CD4-positive, alpha-beta T cell treated with Interleukin-17A for 1 hour (primary cell): ENCODE data around the gene PRR29.
"Not testable (repeated sequence)": the region's sequence is repeated elsewhere in the genome, so short reads cannot be mapped to it uniquely, and the experiment has no call there.

Source experiments
- DNase-seq: peaks from one replicate; pipeline ENCODE4 v3.0.0-alpha.2; 2020

PRR29 gene

DNA sequence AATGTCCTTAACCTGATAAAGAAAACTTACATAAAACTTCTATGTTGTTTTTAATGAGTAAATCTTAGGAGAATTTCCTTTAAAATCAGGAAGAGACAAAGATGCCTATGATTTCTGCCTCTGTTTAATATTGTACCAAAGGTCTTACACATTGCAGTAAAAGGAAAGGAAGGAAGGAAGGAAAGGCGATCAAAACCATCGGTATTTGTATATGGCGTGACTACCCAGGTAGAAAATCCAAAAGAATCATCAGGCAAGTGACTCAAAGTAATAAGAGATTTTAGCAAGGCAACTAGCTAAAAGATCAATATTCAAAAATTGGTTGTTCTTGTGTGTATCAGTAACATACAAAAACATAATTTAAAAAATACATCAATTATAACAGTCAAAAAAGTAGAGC, 18.8 kb downstream of the PRR29 start:
- no peak for DNase-seq

GRCh38 chr17:64017381-64017980, 19.3 kb downstream of the PRR29 start:
- DNase-seq, result peak; percentile 54

DNA sequence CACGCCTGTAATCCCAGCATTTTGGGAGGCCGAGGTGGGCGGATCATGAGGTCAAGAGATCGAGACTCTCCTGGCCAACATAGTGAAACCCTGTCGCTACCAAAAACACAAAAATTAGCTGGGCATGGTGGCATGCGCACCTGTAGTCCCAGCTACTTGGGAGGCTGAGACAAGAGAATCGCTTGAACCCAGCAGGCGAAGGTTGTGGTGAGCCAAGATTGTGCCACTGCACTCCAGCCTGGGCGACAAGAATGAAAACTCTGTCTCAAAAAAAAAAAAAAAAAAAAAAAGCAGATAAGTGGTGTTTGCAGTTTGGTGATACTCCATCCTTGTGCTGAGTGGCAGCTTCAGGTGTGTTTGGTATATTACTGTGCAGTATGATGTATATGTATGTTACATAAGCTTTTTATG, 21.4 kb downstream of the PRR29 start:
- DNase-seq, result not testable (repeated sequence)

GRCh38 chr17:64020056-64020766, 22.1 kb downstream of the PRR29 start, which contains the start of gene ICAM2:
TSS of gene ICAM2 (minus strand) at chr17:64020633. CDS start at chr17:64006691, 13,942 bp downstream.
- peak; percentile 97 for DNase-seq

DNA sequence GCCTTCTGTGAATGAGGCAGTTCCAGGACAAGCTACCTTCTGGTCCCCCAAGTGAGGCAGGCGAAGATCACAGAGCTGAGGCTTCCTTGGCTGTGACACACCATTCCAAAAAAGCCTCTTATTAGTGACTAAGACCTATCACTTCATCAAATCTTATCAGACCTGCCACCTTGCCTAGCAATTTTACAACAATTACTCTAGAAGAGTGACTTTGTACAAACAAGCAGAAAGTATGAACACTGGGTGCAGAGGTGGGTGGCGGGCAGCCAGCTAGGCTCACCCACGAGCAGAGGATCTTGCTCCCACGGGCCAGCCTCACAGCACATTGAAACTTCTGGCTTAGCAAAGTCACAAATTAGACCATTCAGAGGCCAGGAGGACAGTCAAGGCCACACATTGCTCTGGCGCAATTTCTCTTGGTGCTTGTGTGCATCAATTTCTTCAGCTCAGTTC, 24.5 kb downstream of the PRR29 start:
- peak; percentile 32 for DNase-seq

GRCh38 chr17:64024215-64024654, 26.1 kb downstream of the PRR29 start:
- DNase-seq, result peak; percentile 33

- DNase-seq, result peak; percentile 77
These were observed 26.9 kb downstream of the PRR29 start for GRCh38 chr17:64024781-64025731.

- peak; percentile 96 for DNase-seq
These were observed 27.7 kb downstream of the PRR29 start for GRCh38 chr17:64025732-64026294.

- peak; percentile 84 for DNase-seq
These were observed 30.8 kb downstream of the PRR29 start for GRCh38 chr17:64028874-64029464.

GRCh38 chr17:64032081-64032480, 33.9 kb downstream of the PRR29 start:
- no peak for DNase-seq

DNA sequence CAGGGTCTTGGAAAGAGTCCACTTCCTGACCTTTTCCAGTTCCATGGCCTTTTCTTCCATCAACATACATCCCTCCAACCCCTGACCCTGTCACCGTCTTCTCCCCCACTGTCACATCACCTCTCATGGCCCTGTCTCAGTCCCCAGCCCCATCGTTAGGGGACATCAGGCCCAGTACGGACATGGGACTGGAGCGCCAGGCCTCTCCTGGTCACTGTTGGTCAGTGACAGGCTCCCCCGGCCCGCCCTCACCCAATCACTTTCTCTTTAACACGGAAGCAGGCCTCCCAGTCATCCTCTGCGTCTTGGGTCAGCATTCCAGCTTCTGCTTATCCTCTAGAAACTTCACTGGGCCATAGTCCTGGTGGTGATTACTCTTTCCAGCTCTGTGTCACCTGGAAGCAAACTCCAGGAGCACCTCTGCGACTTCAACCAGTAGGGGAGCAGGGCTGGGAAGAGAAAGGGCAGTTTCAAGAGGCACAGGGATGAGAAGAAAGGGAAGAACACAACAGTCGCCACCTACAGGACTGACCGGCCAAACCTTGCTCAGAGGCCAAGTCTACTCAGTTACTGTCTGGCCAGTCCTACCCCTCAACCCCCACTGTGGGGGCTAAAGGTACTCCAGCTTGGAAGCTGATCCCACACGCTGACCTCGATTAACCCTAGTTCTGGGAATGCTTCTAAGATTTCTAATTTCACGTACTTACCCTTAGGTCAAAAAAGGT, 38.2 kb downstream of the PRR29 start:
- DNase-seq, result no peak

GRCh38 chr17:64037180-64037579, 39.0 kb downstream of the PRR29 start:
- DNase-seq, result no peak

DNA sequence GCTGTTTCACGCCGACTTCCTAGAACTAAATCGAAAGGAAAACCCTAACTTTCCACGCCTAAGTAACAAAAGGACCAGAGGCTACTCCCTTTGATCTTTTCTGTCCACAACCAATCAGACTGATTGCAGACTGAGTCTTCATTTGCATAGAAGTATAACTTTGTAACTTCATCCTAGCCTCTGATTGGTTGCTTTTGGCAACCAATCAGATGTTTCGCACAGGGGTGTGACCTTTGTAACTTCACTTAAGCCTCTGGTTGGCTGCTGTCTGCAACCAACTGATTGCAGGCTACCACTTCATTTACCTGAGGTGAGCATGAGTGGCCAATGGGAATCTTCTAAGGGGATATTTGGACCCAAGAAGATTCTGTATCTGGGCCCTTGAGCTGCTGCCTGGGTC, 39.7 kb downstream of the PRR29 start:
- DNase-seq, result no peak

DNA sequence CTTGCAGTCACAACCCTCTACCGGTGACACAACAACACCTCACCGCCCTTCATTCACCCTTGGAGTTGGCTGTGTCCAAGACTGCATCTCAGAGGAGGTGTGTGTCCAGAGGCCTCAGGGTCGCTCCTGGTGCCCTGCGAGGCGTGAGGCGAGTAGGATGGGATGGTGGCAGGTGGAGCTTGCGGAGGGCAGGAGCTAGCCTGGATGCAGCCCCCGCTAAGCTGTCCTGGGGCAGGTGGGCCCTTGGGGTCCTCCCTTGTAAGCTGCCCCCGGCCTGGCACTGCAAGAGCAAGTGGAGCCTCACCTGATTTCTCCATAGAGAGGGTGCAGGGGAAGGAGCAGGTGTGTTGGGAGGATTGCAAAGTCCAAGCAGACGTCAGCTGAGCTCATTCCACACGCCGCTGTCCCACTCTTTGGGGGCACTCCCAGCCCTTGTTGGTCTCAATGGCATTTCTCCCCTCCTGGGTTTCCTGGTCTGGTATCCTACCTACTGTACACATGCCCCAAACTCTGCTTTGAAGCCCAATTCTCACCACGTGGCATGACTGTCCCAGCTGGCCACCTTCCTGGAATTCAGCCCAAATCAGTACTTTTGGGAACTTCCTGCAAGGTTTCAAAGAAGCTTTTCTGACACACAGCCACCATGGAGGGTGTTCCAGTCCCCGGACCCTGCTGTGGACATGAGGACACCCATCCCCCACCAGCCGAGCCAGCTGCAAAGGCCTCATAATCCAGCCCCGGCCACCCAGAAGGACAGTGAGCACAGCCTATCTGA, 40.4 kb downstream of the PRR29 start:
- no peak for DNase-seq

- DNase-seq, result no peak
These were observed 40.9 kb downstream of the PRR29 start for GRCh38 chr17:64039106-64039400.

DNA sequence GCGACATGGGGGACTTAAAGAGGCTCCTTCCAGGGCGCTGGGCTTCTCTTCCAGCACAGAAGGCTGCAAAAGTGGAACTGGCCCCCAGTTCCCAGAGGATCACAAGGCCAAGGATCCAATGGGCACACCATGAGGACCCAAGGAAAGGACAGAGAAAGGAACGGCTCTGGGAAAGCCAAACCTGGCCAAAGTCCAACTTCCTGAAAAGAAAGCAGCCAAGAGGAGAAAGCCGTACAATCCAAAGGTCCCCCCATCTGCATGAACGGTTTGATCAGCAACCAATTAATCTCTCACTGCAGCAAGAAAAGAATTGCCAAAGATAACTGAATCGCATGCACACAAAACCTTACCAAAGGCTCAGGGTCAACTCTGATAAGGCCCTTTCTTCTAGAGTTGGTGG, 42.1 kb downstream of the PRR29 start:
- no peak for DNase-seq

- DNase-seq, result peak; percentile 37
These were observed 43.8 kb downstream of the PRR29 start for GRCh38 chr17:64041912-64042311.

- no peak for DNase-seq
These were observed 44.7 kb downstream of the PRR29 start for GRCh38 chr17:64042700-64043485.

GRCh38 chr17:64045176-64045575, 47.0 kb downstream of the PRR29 start:
- DNase-seq, result no peak

GRCh38 chr17:64048805-64049204, 50.7 kb downstream of the PRR29 start:
- no peak for DNase-seq
